Measurements from ENCODE around the gene TPSG1.
"Not testable (repeated sequence)": the region's sequence is repeated elsewhere in the genome, so short reads cannot be mapped to it uniquely, and the experiment has no call there.

The TPSG1 gene

DNA sequence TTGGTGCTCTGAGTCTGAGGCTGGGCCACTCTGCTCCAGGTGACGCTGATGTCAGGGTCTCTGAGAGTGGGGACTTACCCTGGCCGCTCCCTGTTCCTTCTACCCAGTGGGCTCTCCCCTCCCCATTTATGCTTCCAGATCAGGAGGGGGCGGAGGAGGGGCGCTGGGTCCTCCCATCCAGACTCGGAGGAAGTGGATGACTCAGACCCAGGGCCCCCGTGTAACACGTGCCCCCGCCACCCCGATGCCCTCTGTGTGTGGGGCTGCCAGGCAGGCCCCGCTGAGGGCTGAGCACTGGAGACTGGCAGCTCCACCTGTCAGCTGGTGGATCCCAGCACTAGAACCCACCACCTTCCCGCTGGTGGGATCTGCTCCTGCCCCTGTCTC, 5.0 kb upstream of the TPSG1 start, which contains the start of gene TPSB2:
Gene TPSB2, minus strand, starts transcription at position 101 of the 387 bp plus-strand sequence. CDS start 233 bp downstream, outside the sequence.
- not testable (repeated sequence) for DNase-seq

- not testable (repeated sequence) for DNase-seq
These were observed 4.4 kb upstream of the TPSG1 start for GRCh38 chr16:1229476-1229875.

DNA sequence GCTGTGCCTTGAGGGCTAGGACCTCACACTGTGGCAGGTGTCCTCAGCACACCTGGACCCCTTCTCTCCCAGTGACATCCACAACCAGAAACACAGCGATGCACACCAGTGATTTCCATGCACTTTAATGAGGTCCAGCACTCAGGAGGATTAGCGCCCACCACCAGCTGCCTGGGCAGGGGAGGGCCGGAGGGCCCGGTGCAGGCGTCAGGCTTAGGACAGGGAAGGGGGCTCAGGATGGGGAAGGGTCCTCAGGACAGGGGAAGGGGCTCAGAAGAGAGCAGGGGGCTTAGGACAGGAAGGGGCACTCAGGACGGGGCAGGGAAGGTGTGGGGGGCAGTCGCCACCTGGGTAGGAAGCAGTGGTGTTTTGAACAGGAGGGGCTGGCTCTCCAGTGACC, 3.2 kb upstream of the TPSG1 start:
- not testable (repeated sequence) for DNase-seq

DNA sequence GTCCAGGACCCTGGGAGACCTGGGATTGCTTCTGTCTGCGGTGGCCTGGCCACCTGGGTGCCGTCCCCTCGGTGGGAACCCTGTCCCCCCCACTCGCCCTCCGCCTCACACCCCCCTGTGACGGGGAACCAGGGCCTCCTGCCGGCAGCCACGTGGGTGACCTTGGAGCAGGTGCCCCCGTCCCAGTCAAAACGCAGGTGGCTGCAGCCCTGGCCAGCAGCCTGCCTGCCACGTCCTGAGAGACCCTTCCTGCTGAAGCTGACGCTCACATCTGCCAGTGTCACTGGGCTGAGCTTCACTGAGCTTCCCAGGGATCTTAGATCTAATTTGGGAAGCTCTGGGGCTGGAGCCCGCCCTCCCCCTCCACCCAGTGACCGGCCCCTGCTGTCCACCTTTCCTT, 1.6 kb upstream of the TPSG1 start:
- DNase-seq = not testable (repeated sequence)

- not testable (repeated sequence) for DNase-seq
These were observed 752 bp upstream of the TPSG1 start for GRCh38 chr16:1225728-1226311.

DNA sequence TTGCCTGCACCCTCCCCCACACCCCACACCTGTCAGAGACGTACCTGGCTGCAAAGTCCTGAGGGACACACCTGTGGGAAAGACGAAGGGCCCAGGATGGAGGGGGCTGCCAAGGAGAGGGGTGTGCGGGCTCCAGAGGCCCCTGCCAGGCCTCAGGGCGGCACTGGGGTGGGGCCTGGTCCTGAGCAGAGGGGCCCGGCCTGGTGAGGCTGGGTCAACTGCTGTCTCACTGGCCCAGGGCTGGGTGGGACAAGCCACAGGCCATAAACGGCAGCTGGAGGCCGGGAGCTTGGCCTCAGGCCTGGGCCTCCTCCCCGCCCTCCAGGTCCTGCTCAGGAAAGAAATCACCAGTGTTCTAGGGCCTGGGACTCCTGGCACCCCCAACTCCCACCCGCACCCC, 510 bp downstream of the TPSG1 start:
- DNase-seq = no peak

- DNase-seq = no peak
These were observed 1.5 kb downstream of the TPSG1 start for GRCh38 chr16:1223355-1224214.

GRCh38 chr16:1222553-1223354, 2.3 kb downstream of the TPSG1 start:
- DNase-seq = no peak

GRCh38 chr16:1221628-1222552, 3.2 kb downstream of the TPSG1 start:
- no peak for DNase-seq

- DNase-seq = no peak
These were observed 4.0 kb downstream of the TPSG1 start for GRCh38 chr16:1220841-1221627.

DNA sequence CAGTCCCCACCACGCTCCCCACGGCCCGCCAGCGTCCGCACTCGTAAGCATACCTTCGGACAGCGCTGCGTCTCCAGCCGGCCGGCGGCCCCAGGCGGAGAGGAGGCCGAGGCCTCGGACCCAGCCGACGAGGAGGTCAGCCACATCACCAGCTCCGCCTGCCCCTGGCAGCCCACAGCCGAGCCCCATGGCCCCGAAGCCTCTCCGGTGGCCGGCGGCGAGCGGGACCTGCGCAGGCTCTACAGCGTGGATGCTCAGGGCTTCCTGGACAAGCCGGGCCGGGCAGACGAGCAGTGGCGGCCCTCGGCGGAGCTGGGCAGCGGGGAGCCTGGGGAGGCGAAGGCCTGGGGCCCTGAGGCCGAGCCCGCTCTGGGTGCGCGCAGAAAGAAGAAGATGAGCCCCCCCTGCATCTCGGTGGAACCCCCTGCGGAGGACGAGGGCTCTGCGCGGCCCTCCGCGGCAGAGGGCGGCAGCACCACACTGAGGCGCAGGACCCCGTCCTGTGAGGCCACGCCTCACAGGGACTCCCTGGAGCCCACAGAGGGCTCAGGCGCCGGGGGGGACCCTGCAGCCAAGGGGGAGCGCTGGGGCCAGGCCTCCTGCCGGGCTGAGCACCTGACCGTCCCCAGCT, 4.9 kb downstream of the TPSG1 start:
- no peak for DNase-seq

GRCh38 chr16:1218930-1219611, 6.0 kb downstream of the TPSG1 start:
- no peak for DNase-seq

DNA sequence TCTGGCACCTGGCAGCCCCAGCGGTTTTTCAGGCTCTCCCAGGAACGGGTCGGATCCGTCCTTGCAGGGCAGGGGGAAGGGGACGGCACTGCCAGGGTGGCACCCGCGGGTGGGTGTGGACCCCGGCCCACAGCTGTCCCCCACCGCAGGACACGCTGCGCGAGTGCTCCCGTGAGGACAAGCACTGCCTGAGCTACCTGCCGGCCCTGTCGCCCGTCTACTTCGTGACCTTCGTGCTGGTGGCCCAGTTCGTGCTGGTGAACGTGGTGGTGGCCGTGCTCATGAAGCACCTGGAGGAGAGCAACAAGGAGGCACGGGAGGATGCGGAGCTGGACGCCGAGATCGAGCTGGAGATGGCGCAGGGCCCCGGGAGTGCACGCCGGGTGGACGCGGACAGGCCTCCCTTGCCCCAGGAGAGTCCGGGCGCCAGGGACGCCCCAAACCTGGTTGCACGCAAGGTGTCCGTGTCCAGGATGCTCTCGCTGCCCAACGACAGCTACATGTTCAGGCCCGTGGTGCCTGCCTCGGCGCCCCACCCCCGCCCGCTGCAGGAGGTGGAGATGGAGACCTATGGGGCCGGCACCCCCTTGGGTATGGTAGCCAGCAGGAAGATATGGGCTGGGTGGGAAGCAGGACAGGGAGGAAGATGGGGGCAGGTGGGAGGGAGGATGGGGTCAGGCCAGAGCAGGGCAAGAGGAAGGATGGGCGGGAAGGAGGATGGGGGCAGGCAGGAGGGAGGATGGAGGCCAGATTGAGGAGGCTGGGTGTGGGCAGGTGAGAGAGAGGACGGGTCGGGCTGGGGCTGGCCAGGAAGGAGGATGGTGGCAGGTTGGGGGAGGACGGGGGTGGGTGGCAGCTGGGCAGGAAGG, 6.8 kb downstream of the TPSG1 start:
- DNase-seq = no peak

DNA sequence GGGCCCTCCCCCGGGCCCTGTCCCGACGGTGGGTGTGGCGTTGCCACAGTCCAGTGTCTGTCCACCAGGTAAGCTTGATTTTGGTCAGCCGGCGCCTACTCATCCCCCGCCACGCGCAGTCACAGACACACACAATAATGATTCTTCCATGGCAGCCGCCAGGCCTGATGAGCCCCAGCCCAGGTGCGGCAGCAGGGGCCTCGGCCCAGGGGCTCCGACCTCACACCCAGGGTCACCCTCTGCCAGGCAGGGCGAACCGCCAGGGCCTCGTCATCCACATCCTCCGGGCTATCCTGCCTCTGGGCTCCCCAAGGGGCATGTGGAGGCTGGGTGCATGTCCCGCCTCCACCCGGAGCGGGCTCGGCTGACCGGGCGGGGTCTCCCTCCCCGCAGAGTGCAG, 7.5 kb downstream of the TPSG1 start:
- DNase-seq = no peak

- DNase-seq = no peak
These were observed 8.2 kb downstream of the TPSG1 start for GRCh38 chr16:1216681-1217400.

- DNase-seq = peak; percentile 15
These were observed 8.8 kb downstream of the TPSG1 start for GRCh38 chr16:1216296-1216619.

GRCh38 chr16:1215574-1216295, 9.3 kb downstream of the TPSG1 start:
- no peak for DNase-seq

- DNase-seq = no peak
These were observed 10.3 kb downstream of the TPSG1 start for GRCh38 chr16:1214719-1215118.

Measured in NCI-H146 (cell line).